Activated T-cell treated with anti-CD3 and anti-CD28 coated beads, Interleukin-2, amount 50 U/mL, for 72 hours (primary cell): ENCODE data around the gene CACNB4. TPM values are rescaled to one million over a fixed set of nuclear protein-coding genes. Genes with fewer than 3 reads are reported as not detected.
"Not testable (repeated sequence)": the region's sequence is repeated elsewhere in the genome, so short reads cannot be mapped to it uniquely, and the experiment has no call there.

ENCODE experiments used
- ATAC-seq, 2 donors: fragments of 150-1000 bp; cut with Tn5 transposase; replicated peaks in 1 of 2; 2 replicates each; pipeline ENCODE4 v1.10.0; 2021; ENCODE audit warnings: moderate library complexity in 2 of 2, mild to moderate bottlenecking in 1 of 2
- DNase-seq, 2 donors: peaks; one replicate each; pipeline ENCODE4 v3.0.0; 2021 to 2022; ENCODE audit warnings: mixed read lengths in 1 of 2
- H3K27ac Mint-ChIP-seq: one replicate; pipeline ENCODE4 v1.8.0; 2022; ENCODE audit warnings: mild to moderate bottlenecking, moderate library complexity, mixed read lengths
- H3K27me3 Mint-ChIP-seq: one replicate; pipeline ENCODE4 v1.8.0; 2022; ENCODE audit warnings: low read depth, mixed read lengths
- H3K36me3 Mint-ChIP-seq, 2 donors: one replicate each; pipeline ENCODE4 v1.8.0; 2022; ENCODE audit warnings: mixed read lengths in 2 of 2, mild to moderate bottlenecking in 1 of 2; ENCODE audit not compliant: insufficient read depth in 2 of 2
- H3K4me1 Mint-ChIP-seq: one replicate; pipeline ENCODE4 v1.8.0; 2022; ENCODE audit warnings: low read depth, mixed read lengths
- H3K4me3 Mint-ChIP-seq, 2 donors: one replicate each; pipeline ENCODE4 v1.8.0; 2022; ENCODE audit warnings: mild to moderate bottlenecking in 2 of 2, mixed read lengths in 2 of 2, moderate library complexity in 2 of 2
- H3K9me3 Mint-ChIP-seq, 2 donors: one replicate each; pipeline ENCODE4 v1.8.0; 2022; ENCODE audit warnings: mixed read lengths in 2 of 2
- total RNA-seq, 2 donors: library from RNA; stranded (reverse); gene quantifications; one replicate each; pipeline ENCODE4 v1.2.3, GENCODE V29; 2022

CACNB4 gene
- total RNA-seq, 2 donors from 2014 or later: 0.31 to 0.56 TPM

DNA sequence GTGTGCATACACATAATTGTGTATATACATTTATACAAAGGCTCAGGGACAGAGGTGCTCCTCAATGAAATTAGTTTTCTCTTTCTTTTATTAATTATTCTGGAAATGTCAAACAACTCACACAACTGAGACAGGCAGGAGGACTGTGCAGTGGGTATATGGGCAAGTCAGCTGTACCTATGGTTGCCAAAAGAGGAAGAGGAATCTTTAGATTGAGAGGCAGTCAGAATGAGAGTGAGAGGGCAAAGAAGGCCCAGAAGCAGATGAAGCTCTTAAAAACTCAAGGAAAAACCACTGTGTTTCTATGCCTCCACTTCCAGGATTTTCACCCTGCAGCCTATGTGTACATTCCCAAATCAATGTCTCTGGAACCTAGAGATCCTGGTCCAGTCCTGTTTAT lies 79.1 kb downstream of the CACNB4 start:
- Mint-ChIP-seq H3K4me3 (no peak overlapping the region), H3K27ac (peak overlapping the region; percentile 57), H3K9me3 (no peaks in the 10 kb centered on the region), H3K4me1 (no peaks in the 10 kb centered on the region), H3K27me3 (peaks cover 14% of the 10 kb centered on the region), H3K36me3 (no peaks in the 10 kb centered on the region)
- ATAC-seq (no peak), DNase-seq (no peak)

DNA sequence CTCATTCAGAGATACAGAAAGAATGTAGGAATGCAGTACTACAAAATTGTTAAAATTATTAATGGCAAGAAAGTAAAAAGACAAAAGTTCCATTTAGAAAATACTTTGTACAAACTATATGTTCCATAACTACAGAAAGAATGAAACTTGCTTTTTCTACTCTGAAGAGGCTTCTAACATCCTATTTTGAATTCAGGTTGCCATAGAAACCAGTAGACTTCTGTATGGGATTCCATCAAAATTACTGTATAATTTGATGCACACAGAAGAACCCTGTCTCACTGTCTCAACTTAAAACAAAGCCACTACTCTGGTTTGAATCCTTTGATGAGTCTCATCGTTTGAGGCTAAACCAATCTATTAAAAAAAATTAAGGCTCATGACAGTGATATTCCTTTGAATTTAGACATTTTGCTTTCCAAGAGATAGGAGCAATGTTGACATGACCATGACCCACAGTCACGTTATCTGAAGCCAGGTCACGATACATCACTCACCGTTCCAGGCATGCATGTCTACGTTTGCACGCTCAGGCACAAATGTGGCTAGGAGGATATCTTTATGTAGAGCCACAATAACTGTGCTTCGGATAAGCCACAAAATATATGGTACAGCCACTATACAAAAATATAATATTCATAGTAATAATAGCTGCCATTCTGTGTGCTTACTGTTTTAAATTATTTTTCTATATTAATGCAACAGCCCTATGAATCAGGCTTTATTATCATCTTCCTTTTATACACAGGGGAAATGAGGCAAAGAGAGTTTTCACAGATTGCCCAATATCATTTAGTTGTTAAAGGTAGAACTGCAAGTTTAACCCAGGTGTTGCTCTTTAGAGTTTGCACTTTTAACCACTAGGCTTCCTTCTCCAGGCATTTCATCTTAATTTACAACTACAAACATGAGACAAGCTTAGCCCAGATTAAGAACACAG lies 82.4 kb downstream of the CACNB4 start:
- no peaks in the 10 kb centered on the region for H3K36me3 Mint-ChIP-seq
- no peaks in the 10 kb centered on the region for H3K4me1 Mint-ChIP-seq
- no peaks in the 10 kb centered on the region for H3K9me3 Mint-ChIP-seq

DNA sequence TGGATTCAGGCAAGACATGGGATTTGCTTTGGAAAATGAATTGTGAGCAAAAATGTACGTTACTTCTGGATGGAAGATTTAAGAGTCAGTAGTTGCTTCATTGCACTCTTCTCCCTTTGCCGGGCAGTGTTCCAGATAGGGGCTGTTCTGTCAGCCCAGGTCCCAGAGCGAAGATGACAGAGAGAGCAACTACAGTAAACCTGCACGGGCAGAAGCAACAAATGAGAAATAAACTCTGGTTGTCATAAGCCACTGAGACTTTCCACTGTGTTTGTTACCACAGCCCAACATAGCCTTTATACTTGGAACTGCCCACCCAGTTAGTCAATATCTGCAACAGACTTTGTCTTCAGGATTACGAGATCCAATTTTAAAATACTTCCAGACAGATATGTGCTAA lies 83.3 kb downstream of the CACNB4 start:
- no peaks in the 10 kb centered on the region for H3K4me1 Mint-ChIP-seq
- no peak for DNase-seq
- ATAC-seq: no peak
- no peaks in the 10 kb centered on the region for H3K9me3 Mint-ChIP-seq
- H3K36me3 Mint-ChIP-seq: no peaks in the 10 kb centered on the region
- no peak overlapping the region for H3K27ac Mint-ChIP-seq
- H3K27me3 Mint-ChIP-seq: peaks cover 6% of the 10 kb centered on the region
- no peak overlapping the region for H3K4me3 Mint-ChIP-seq

More for the DNA sequence above, 82.4 kb downstream of the CACNB4 start:
- H3K4me3 Mint-ChIP-seq: no peak overlapping the region
- H3K27me3 Mint-ChIP-seq: peaks cover 7% of the 10 kb centered on the region
- no peak overlapping the region for H3K27ac Mint-ChIP-seq
- ATAC-seq (no peak), DNase-seq (no peak)

DNA sequence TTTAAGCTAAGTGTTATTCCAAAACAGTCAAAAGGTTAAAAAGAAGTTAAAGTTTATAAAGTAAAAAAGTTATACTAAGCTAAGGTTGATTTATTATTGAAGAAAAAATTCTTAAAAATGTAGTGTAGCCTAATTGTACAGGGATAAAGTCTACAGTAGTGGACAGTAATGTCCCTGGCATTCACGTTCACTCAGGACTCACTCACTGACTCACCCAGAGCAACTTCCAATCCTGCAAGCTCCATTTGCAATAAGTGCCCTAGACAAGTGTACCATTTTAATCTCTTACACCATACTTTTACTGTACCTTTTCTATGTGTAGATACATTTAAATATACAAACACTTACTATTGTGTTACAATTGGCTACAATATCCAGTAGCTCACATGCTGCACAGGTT lies 86.1 kb downstream of the CACNB4 start:
- Mint-ChIP-seq H3K4me1 (no peaks in the 10 kb centered on the region), H3K36me3 (no peaks in the 10 kb centered on the region), H3K4me3 (no peak overlapping the region), H3K27ac (no peak overlapping the region), H3K9me3 (no peaks in the 10 kb centered on the region), H3K27me3 (no peaks in the 10 kb centered on the region)
- ATAC-seq (no peak), DNase-seq (no peak)

DNA sequence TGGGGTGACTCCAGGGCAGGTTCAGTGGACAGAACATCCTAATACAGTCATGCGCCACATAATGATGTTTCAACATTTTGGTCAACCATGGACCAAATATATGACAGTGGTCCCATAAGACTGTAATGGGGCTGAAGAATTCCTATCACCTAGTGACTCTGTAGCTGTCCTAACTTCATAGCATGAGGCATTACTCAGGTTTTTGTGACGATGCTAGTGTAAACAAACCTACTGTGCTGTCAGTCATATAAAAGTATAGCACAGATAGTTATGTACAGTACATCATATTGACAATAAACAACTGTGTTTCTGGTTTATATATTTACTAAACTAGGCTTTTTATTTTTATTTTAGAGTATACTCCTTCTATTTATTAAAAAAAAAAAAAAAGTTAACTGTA lies 87.1 kb downstream of the CACNB4 start:
- Mint-ChIP-seq H3K4me3 (no peak overlapping the region), H3K27ac (no peak overlapping the region), H3K9me3 (no peaks in the 10 kb centered on the region), H3K4me1 (no peaks in the 10 kb centered on the region), H3K36me3 (no peaks in the 10 kb centered on the region), H3K27me3 (no peaks in the 10 kb centered on the region)
- DNase-seq: no peak
- no peak for ATAC-seq

DNA sequence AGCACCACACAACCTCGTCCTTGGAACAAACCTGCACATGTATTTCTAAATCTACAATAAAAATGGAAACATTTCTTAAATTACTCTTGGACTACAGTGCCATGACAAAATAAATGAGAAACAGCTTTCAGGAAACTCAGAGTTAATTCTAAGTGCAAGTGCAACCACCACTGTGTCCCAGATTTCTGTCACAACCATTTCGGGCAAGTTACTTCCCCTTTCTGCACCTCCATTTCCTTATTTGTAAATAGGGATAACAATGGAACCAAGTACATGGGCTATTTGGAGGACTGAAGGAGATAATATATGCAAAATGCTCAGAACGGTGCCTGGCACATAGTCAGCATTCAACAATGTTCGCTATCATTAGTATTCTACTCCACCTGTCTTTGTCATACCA lies 93.2 kb downstream of the CACNB4 start:
- H3K4me1 Mint-ChIP-seq: peaks cover 6% of the 10 kb centered on the region
- no peak overlapping the region for H3K4me3 Mint-ChIP-seq
- ATAC-seq: no peak
- no peak overlapping the region for H3K27ac Mint-ChIP-seq
- no peaks in the 10 kb centered on the region for H3K9me3 Mint-ChIP-seq
- DNase-seq: no peak
- no peaks in the 10 kb centered on the region for H3K36me3 Mint-ChIP-seq
- no peaks in the 10 kb centered on the region for H3K27me3 Mint-ChIP-seq

DNA sequence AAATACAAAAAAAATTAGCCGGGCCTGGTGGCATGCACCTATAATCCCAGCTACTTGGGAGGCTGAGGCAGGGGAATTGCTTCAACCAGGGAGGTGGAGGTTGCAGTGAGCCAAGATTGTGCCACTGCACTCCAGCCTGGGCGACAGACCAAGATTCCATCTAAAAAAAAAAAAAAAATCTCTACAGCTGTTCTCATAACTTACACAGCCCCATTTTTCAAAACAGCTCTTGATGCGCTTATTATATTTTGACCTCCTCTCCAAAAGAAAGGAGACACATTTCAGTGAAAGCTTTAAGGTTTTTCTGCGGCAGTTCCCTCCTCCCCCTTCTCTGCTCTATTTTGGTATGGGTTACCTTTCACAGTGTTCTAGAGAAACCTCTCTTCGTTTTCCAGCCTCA lies 95.6 kb downstream of the CACNB4 start:
- not testable (repeated sequence) for H3K4me1 Mint-ChIP-seq, H3K27me3 Mint-ChIP-seq, DNase-seq, H3K27ac Mint-ChIP-seq, ATAC-seq, H3K4me3 Mint-ChIP-seq, H3K36me3 Mint-ChIP-seq, H3K9me3 Mint-ChIP-seq

DNA sequence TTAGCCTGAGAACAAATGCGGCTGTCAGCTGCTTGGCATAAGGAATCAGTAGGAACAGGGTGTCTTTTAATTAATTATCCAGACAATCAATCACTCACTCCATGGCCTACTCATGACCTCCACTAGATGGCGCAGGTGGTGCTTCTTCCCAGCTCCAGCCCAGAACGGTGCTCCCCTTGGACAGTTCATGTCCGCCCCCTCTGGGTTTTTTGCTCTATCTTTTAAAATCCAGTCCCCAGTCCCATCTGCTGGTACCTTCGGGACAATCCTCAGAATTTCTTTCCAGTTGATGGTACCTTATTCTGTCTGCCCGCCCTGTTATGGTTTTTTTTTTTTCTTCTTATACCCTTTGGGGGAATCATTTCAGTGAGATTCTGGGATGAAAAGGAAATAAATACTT lies 99.8 kb downstream of the CACNB4 start:
- no peaks in the 10 kb centered on the region for H3K36me3 Mint-ChIP-seq
- no peak overlapping the region for H3K4me3 Mint-ChIP-seq
- no peaks in the 10 kb centered on the region for H3K9me3 Mint-ChIP-seq
- peak; percentile 45 to 53 for DNase-seq
- no peaks in the 10 kb centered on the region for H3K27me3 Mint-ChIP-seq
- H3K27ac Mint-ChIP-seq: no peak overlapping the region
- H3K4me1 Mint-ChIP-seq: peaks cover under 1% of the 10 kb centered on the region
- ATAC-seq: peak; percentile 72 to 74

DNA sequence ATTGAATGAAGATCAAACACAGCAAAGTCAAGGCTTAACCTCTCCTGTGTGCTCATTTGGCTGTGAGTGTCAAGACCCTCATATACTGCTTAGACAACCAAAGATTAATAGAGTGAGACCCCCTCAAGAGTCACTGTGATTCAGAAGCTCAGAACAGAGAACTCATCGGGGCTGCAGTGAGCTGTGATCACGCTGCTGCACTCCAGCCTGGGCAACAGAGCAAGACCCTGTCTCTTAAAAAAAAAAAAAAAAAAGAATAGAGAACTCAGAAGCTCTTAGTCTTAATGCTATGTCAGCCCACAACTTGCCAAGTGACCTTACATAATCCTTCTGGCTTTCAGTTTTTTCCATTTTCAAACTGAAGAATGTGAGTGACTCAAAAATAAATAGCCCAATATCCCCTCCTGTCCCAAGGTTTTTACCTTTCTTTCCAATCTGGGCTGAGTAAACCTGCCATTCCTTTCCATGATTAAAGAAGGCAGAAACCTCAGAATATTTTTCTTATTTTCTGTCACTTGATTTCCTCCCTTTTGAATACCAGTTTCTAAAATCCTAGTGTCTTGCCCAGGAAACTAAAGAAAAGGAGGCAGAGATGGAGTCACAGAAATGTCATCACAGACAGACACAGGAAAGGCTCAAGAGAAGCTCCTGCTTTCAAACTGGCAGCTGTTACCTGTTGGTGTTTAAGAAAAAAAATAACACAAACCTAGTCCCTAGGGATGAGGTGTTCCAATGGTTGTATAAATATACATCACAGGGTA lies 102.4 kb downstream of the CACNB4 start:
- H3K27me3 Mint-ChIP-seq: no peaks in the 10 kb centered on the region
- no peaks in the 10 kb centered on the region for H3K4me1 Mint-ChIP-seq
- H3K36me3 Mint-ChIP-seq: no peaks in the 10 kb centered on the region
- H3K27ac Mint-ChIP-seq: no peak overlapping the region
- DNase-seq (no peak), ATAC-seq (no peak)
- H3K9me3 Mint-ChIP-seq: no peaks in the 10 kb centered on the region
- H3K4me3 Mint-ChIP-seq: no peak overlapping the region

DNA sequence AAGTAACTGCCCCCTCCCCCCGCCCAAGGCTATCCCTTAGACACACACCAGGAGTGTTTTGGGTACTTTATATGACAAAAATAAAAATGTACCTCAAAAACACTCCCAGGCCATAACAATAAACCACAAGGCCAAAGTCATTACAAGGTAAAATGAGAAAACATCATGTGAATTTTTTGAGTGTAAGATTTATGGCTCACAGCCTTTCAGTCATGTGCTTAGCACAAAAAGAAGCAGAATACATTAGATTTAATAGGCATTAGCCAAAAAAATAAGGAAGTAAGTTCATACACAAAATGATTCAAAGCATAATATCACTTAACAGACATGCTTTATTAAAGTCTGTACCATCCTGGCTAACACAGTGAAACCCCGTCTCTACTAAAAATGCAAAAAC lies 103.7 kb downstream of the CACNB4 start:
- no peaks in the 10 kb centered on the region for H3K9me3 Mint-ChIP-seq
- ATAC-seq: no peak
- DNase-seq: no peak
- no peaks in the 10 kb centered on the region for H3K4me1 Mint-ChIP-seq
- no peak overlapping the region for H3K27ac Mint-ChIP-seq
- no peaks in the 10 kb centered on the region for H3K27me3 Mint-ChIP-seq
- H3K36me3 Mint-ChIP-seq: no peaks in the 10 kb centered on the region
- H3K4me3 Mint-ChIP-seq: no peak overlapping the region

DNA sequence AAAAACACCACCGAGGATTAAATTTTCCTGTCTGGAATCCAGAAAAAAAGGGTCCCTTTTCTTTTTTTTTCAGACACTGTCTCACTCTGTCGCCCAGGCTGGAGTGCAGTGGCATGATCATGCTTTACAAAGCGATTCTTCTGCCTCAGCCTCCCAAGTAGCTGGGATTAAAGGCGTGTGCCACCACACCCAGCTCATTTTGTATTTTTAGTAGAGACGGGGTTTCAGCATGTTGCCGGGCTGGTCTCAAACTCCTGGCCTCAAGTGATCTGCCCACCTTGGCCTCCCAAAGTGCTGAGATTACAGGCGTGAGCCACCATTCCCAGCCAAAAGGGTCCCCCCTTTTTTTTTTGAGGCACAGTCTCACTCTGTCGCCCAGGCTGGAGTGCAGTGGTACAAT lies 104.7 kb downstream of the CACNB4 start:
- DNase-seq, H3K27ac Mint-ChIP-seq, H3K4me1 Mint-ChIP-seq, H3K36me3 Mint-ChIP-seq, H3K9me3 Mint-ChIP-seq, H3K27me3 Mint-ChIP-seq, H3K4me3 Mint-ChIP-seq, ATAC-seq: not testable (repeated sequence)

DNA sequence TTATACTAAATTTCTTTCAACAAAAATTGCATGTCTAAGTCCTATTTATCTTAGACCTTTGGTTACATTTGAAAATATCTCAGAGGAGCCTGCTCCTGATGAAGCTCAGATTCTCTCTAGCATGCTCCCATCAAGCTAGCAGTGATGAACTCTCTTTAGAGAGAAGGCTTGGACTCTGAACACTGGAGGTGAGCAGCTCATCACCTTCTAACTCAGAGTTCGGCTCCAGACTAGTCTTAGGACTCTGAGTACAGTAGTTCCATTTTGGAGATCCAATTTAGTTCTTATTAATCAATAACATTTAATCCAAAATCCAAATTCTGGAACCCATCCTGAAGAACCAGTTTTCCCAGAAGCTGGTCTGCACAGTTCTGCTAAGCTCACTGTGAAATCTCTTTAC lies 107.8 kb downstream of the CACNB4 start:
- Mint-ChIP-seq H3K27ac (no peak overlapping the region), H3K4me1 (no peaks in the 10 kb centered on the region), H3K9me3 (no peaks in the 10 kb centered on the region), H3K27me3 (no peaks in the 10 kb centered on the region), H3K4me3 (no peak overlapping the region), H3K36me3 (no peaks in the 10 kb centered on the region)
- ATAC-seq: no peak
- DNase-seq: no peak

DNA sequence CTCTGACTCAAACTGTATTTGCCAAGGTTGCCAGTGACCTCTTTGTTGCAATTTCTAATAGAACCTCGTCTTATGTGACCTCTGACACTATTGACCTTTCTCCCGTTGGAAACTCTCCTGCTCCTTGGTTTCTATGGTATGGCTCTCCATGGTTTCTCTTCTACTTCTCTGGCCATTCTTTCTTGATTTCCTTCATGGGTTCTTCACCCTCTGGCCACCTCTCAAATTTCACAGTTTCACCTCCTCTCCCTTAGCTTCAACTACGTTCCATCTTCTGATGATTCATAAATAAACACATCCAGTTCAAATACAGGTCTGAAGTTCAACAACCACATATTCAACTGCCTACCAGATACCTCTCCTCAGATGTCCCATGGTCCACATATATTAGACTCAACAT lies 109.5 kb downstream of the CACNB4 start:
- H3K27ac Mint-ChIP-seq: no peak overlapping the region
- no peaks in the 10 kb centered on the region for H3K9me3 Mint-ChIP-seq
- H3K27me3 Mint-ChIP-seq: no peaks in the 10 kb centered on the region
- no peaks in the 10 kb centered on the region for H3K4me1 Mint-ChIP-seq
- H3K36me3 Mint-ChIP-seq: no peaks in the 10 kb centered on the region
- no peak overlapping the region for H3K4me3 Mint-ChIP-seq
- ATAC-seq (no peak), DNase-seq (no peak)
